Epithelial cell of proximal tubule (primary cell): ENCODE results near the gene ZNF101. TPM values are rescaled to one million over a fixed set of nuclear protein-coding genes. Genes with fewer than 3 reads are reported as not detected.

Experiments
- DNase-seq: peaks from one replicate; pipeline ENCODE4 v3.0.0-alpha.2; 2011; ENCODE audit warnings: low read depth
- H3K4me3 ChIP-seq: 2 replicates; pipeline ENCODE4 v1.5.1; 2011; ENCODE audit warnings: low read depth, mild to moderate bottlenecking, low read length
- total RNA-seq: library from RNA; depleted of rRNA; stranded (reverse); fragments of >200 nt; gene quantifications from 2 replicates; pipeline ENCODE4 v1.2.3, GENCODE V29; 2015
- TF ChIP-seq, protein P1 (sequence below): conservative IDR thresholded peaks from 2 replicates; pipeline ENCODE4 v1.5.1; 2012; ENCODE audit warnings: low read depth, mild to moderate bottlenecking, low read length

ZNF101 gene
- total RNA-seq, 1 donor from 2014 or later: 7.6 TPM

- TF ChIP-seq, protein P1, sequence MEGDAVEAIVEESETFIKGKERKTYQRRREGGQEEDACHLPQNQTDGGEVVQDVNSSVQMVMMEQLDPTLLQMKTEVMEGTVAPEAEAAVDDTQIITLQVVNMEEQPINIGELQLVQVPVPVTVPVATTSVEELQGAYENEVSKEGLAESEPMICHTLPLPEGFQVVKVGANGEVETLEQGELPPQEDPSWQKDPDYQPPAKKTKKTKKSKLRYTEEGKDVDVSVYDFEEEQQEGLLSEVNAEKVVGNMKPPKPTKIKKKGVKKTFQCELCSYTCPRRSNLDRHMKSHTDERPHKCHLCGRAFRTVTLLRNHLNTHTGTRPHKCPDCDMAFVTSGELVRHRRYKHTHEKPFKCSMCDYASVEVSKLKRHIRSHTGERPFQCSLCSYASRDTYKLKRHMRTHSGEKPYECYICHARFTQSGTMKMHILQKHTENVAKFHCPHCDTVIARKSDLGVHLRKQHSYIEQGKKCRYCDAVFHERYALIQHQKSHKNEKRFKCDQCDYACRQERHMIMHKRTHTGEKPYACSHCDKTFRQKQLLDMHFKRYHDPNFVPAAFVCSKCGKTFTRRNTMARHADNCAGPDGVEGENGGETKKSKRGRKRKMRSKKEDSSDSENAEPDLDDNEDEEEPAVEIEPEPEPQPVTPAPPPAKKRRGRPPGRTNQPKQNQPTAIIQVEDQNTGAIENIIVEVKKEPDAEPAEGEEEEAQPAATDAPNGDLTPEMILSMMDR: no peak
- no peak for DNase-seq
- H3K4me3 ChIP-seq: no peak overlapping the region
Measured at GRCh38 chr19:19649580-19649995, 19.1 kb upstream of the ZNF101 start.

- no peak overlapping the region for H3K4me3 ChIP-seq
- TF ChIP-seq, protein P1: no peak
- DNase-seq: no peak
Measured at GRCh38 chr19:19650331-19650730, 18.3 kb upstream of the ZNF101 start.

DNA sequence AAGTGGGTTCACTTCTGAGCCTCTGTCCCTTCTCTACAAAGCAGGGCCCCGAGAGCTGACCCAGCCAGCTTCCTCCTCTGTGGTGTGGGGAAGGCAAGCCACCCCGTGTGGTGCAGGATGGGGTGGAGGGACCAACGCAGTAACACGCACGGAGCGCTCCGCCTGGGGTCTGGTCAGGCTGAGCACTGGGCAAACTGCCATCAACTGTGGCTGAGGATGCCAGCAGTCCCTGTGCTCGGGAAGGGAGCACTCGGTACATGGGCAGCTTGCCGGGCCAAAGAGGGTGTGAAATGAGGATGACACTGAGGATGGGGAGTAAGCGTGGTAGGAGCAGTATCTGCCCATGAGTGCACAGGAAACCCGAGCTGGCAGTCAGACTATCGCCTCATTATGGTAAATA is 17.6 kb upstream of the ZNF101 start:
- DNase-seq: no peak
- no peak overlapping the region for H3K4me3 ChIP-seq
- TF ChIP-seq, protein P1: no peak

GRCh38 chr19:19652482-19653295 is 15.9 kb upstream of the ZNF101 start:
- H3K4me3 ChIP-seq: no peak overlapping the region
- no peak for DNase-seq
- TF ChIP-seq, protein P1: no peak

GRCh38 chr19:19653597-19654147 is 15.0 kb upstream of the ZNF101 start:
- no peak for DNase-seq
- H3K4me3 ChIP-seq: no peak overlapping the region
- TF ChIP-seq, protein P1: no peak

GRCh38 chr19:19654441-19654840 is 14.2 kb upstream of the ZNF101 start:
- DNase-seq: no peak
- H3K4me3 ChIP-seq: no peak overlapping the region
- TF ChIP-seq, protein P1: no peak
